Fibroblast of lung (primary cell): ENCODE data around the gene FAM174B.

Source experiments
- EZH2 ChIP-seq: IDR thresholded peaks from 2 replicates; pipeline ENCODE4 v1.5.1; 2012; ENCODE audit warnings: low read length, control low read depth, mild to moderate bottlenecking; ENCODE audit errors: missing control alignments
- TF ChIP-seq, protein P1 (sequence below), 2 donors: IDR thresholded peaks in 1 of 2; conservative IDR thresholded peaks in 1 of 2; 1 replicate in 1 of 2; 2 replicates in 1 of 2; pipeline ENCODE4 v1.5.1; 2011 to 2012; ENCODE audit warnings: low read length in 2 of 2, control low read depth in 1 of 2, inconsistent platforms in 1 of 2, low read depth in 1 of 2, mild to moderate bottlenecking in 1 of 2

DNA sequence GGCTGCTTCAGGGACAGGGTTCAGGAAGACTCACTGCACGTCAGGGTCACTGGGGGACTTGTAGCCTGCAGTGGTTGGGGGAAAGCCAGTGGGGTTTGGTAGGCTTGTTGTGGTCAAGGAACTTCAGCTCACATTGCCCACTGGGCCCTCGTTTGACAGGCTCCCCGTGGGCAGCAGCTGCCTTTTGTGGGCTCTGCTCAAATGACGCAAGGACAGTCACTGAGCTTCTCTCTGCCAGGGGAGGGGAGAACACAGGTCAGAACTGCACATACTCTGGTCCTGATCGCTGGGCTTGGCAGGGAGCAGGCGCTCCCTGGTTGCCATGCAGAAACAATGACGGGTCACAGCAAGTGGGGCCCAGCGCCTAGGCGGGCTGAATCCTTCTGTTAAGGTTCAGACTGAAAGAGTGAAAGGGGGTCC is 45.5 kb downstream of the FAM174B start:
- TF ChIP-seq, protein P1, sequence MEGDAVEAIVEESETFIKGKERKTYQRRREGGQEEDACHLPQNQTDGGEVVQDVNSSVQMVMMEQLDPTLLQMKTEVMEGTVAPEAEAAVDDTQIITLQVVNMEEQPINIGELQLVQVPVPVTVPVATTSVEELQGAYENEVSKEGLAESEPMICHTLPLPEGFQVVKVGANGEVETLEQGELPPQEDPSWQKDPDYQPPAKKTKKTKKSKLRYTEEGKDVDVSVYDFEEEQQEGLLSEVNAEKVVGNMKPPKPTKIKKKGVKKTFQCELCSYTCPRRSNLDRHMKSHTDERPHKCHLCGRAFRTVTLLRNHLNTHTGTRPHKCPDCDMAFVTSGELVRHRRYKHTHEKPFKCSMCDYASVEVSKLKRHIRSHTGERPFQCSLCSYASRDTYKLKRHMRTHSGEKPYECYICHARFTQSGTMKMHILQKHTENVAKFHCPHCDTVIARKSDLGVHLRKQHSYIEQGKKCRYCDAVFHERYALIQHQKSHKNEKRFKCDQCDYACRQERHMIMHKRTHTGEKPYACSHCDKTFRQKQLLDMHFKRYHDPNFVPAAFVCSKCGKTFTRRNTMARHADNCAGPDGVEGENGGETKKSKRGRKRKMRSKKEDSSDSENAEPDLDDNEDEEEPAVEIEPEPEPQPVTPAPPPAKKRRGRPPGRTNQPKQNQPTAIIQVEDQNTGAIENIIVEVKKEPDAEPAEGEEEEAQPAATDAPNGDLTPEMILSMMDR (conservative IDR thresholded peaks at IDR 0.05 in 1 of 2, IDR thresholded peaks at IDR 0.05 in 1 of 2; ENCODE audit: low read depth in 1 of 2, low read length in 2 of 2): no peak
- TF ChIP-seq EZH2: no peak
